CD4-positive, alpha-beta T cell (primary cell): Measurements from ENCODE around the gene MTFMT. TPM values are rescaled to one million over a fixed set of nuclear protein-coding genes. Genes with fewer than 3 reads are reported as not detected.
"Not testable (repeated sequence)": the region's sequence is repeated elsewhere in the genome, so short reads cannot be mapped to it uniquely, and the experiment has no call there.

ENCODE experiments used
- ATAC-seq: fragments of 200-7000 bp; cut with Tn5 transposase; one replicate; pipeline ENCODE4 v1.10.0; 2022; ENCODE audit warnings: mild to moderate bottlenecking; ENCODE audit not compliant: poor library complexity
- CTCF ChIA-PET: fragments of 350-600 bp; sonication (Branson Sonifier 250); formaldehyde crosslinking; loops from one replicate; lab custom pipeline; 2021; ENCODE audit warnings: antibody characterized with exemption, inconsistent platforms; lab: Charles Lee
- POLR2A ChIA-PET: fragments of 350-600 bp; sonication (Branson Sonifier 250); formaldehyde crosslinking; loops from one replicate; lab custom pipeline; 2021; ENCODE audit warnings: antibody characterized with exemption, inconsistent platforms; lab: Charles Lee
- DNase-seq, 14 experiments: peaks; one replicate each; pipeline ENCODE4 v3.0.0-alpha.2; 2013 to 2020; ENCODE audit warnings: mixed read lengths in 2 of 14
- H3K27ac ChIP-seq, 2 donors: one replicate each; pipeline versions ENCODE4 v1.5.1 to v1.7.0; 2013; ENCODE audit warnings: low read length in 2 of 2, low read depth in 1 of 2, mild to moderate bottlenecking in 1 of 2
- H3K27me3 ChIP-seq, 2 experiments: 1 replicate in 1 of 2; 2 replicates in 1 of 2; pipeline versions ENCODE4 v1.6.1 to v1.7.0; 2013; ENCODE audit warnings: low read length in 2 of 2, control low read depth in 1 of 2, mild to moderate bottlenecking in 1 of 2, moderate library complexity in 1 of 2; ENCODE audit not compliant: insufficient read depth in 2 of 2, control insufficient read depth in 1 of 2
- H3K36me3 ChIP-seq: one replicate; pipeline ENCODE4 v1.6.1; 2013; ENCODE audit warnings: low read length, control low read depth; ENCODE audit not compliant: insufficient read depth
- H3K4me1 ChIP-seq: one replicate; pipeline ENCODE4 v1.6.1; 2013; ENCODE audit warnings: low read length, control low read depth; ENCODE audit not compliant: insufficient read depth
- H3K4me3 ChIP-seq: one replicate; pipeline ENCODE4 v1.5.1; 2013; ENCODE audit warnings: mild to moderate bottlenecking, low read length, moderate library complexity
- H3K9me3 ChIP-seq, 2 experiments: 1 replicate in 1 of 2; 2 replicates in 1 of 2; pipeline versions ENCODE4 v1.6.1 to v1.7.0; 2013; ENCODE audit warnings: low read length in 2 of 2, mild to moderate bottlenecking in 2 of 2, control low read depth in 1 of 2, moderate library complexity in 1 of 2; ENCODE audit not compliant: control insufficient read depth in 1 of 2, insufficient read depth in 1 of 2
- H3K27ac Mint-ChIP-seq: one replicate; pipeline ENCODE4 v1.8.0; 2020; ENCODE audit warnings: mixed read lengths
- H3K27me3 Mint-ChIP-seq: one replicate; pipeline ENCODE4 v1.8.0; 2021; ENCODE audit warnings: mixed read lengths
- H3K36me3 Mint-ChIP-seq: one replicate; pipeline ENCODE4 v1.8.0; 2021; ENCODE audit warnings: low read depth, mixed read lengths
- H3K4me1 Mint-ChIP-seq: one replicate; pipeline ENCODE4 v1.8.0; 2021; ENCODE audit warnings: low read depth, mixed read lengths
- H3K4me3 Mint-ChIP-seq: one replicate; pipeline ENCODE4 v1.8.0; 2020; ENCODE audit warnings: mild to moderate bottlenecking, mixed read lengths
- H3K9me3 Mint-ChIP-seq: one replicate; pipeline ENCODE4 v1.8.0; 2020; ENCODE audit warnings: mixed read lengths
- intact Hi-C, 2 experiments: fragments of 100-400 bp; cut with DNase I in 1 of 2; cut with micrococcal nuclease in 1 of 2; formaldehyde crosslinking; loops; one replicate each; pipeline versions ENCODE4 v1.15.1 to v1.9.0; 2023 to 2025; cut with DNase I, micrococcal nuclease
- total RNA-seq, 174 experiments: library from RNA in 2 of 174; stranded (reverse) in 2 of 174; gene quantifications; one replicate each; pipeline ENCODE4 v1.2.3 and lab custom pipeline; 2021 to 2026
- TF ChIP-seq, protein P1 (sequence below): fragments of 200-600 bp; IDR thresholded peaks from one replicate; pipeline ENCODE4 v1.8.0; 2022; ENCODE audit warnings: antibody characterized with exemption, mild to moderate bottlenecking

Gene MTFMT
- total RNA-seq, 2 experiments from 2014 or later: 3.4 to 5.8 TPM

DNA sequence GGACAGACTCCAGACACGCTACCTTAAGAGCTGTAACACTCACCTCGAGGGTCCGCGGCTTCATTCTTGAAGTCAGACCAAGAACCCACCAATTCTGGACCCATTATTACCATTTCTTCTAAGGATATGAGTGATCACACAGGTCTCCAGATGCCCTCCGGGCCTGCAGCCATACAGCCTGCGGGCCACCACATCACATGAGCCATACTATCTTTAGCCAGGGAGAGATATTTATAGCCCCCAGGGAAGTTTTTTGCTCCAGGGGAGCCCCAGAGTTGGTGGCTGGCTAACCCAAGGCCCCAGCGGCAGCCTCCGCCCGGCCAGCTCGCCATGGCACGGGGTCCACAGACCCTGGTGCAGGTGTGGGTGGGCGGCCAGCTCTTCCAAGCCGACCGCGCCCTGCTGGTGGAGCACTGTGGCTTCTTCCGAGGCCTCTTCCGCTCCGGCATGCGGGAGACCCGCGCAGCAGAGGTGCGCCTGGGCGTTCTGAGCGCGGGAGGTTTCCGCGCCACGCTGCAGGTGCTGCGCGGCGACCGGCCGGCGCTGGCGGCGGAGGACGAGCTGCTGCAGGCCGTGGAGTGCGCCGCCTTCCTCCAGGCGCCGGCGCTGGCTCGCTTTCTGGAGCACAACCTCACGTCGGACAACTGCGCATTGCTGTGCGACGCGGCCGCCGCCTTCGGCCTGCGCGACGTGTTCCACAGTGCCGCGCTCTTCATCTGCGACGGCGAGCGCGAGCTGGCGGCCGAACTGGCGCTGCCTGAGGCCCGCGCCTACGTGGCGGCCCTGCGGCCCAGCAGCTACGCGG, 47.2 kb upstream of the MTFMT start, which contains the start of gene KBTBD13:
Gene KBTBD13, plus strand, starts transcription at position 261 of the 805 bp plus-strand sequence. Its CDS starts 70 bp downstream, at position 331.
- intact Hi-C loops: loop anchor here in 1 of 2 experiments (5.0 kb wide), 1 partner anchor 44 kb away; no protein-coding TSS in a partner anchor
- Histone ChIP-seq H3K4me3 (no peak within 1 kb of the TSS), H3K4me1 (peaks cover 7% of the 10 kb centered on the region), H3K27ac (no peak within 1 kb of the TSS), H3K9me3 (peaks cover 0 to 5% of the 10 kb centered on the region in 2 experiments), H3K36me3 (no peaks in the 10 kb centered on the region), H3K27me3 (peaks cover 5 to 7% of the 10 kb centered on the region in 2 experiments)
- H3K36me3 Mint-ChIP-seq: no peaks in the 10 kb centered on the region
- no peak for ATAC-seq
- DNase-seq: no peak
- ChIA-PET POLR2A (no interaction called here), CTCF (interaction anchor here (1.1 kb wide), 1 partner anchor 43 kb away, joined by 3 read pairs; no protein-coding TSS in a partner anchor)
- no peak within 1 kb of the TSS for H3K27ac Mint-ChIP-seq
- no peaks in the 10 kb centered on the region for H3K9me3 Mint-ChIP-seq
- H3K27me3 Mint-ChIP-seq: peaks cover 30% of the 10 kb centered on the region
- H3K4me3 Mint-ChIP-seq: no peak within 1 kb of the TSS
- TF ChIP-seq, protein P1, sequence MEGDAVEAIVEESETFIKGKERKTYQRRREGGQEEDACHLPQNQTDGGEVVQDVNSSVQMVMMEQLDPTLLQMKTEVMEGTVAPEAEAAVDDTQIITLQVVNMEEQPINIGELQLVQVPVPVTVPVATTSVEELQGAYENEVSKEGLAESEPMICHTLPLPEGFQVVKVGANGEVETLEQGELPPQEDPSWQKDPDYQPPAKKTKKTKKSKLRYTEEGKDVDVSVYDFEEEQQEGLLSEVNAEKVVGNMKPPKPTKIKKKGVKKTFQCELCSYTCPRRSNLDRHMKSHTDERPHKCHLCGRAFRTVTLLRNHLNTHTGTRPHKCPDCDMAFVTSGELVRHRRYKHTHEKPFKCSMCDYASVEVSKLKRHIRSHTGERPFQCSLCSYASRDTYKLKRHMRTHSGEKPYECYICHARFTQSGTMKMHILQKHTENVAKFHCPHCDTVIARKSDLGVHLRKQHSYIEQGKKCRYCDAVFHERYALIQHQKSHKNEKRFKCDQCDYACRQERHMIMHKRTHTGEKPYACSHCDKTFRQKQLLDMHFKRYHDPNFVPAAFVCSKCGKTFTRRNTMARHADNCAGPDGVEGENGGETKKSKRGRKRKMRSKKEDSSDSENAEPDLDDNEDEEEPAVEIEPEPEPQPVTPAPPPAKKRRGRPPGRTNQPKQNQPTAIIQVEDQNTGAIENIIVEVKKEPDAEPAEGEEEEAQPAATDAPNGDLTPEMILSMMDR: no peak
- no peaks in the 10 kb centered on the region for H3K4me1 Mint-ChIP-seq

DNA sequence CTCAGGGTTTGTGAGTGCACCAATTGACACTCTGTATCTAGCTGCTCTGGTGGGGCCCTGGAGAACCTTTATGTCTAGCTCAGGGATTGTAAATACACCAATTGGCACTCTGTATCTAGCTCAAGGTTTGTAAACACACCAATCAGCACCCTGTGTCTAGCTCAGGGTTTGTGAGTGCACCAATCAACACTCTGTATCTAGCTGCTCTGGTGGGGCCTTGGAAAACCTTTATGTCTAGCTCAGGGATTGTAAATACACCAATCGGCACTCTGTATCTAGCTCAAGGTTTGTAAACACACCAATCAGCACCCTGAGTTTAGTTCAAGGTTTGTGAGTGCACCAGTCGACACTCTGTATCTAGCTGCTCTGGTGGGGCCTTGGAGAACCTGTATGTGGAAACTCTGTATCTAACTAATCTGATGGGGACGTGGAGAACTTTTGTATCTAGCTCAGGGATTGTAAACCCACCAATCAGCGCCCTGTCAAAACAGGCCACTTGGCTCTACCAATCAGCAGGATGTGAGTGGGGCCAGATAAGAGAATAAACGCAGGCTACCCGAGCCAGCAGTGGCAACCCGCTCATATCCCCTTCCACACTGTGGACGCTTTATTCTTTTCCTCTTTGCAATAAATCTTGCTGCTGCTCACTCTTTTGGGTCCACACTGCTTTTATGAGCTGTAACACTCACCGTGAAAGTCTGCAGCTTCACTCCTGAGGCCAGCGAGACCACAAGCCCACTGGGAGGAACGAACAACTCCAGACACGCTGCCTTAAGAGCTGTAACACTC, 46.4 kb upstream of the MTFMT start:
- H3K36me3 Mint-ChIP-seq, H3K4me1 Mint-ChIP-seq, H3K4me3 Mint-ChIP-seq, POLR2A ChIA-PET, ATAC-seq, H3K27ac ChIP-seq, H3K36me3 ChIP-seq, DNase-seq, H3K9me3 Mint-ChIP-seq, H3K27me3 ChIP-seq, H3K4me3 ChIP-seq, H3K27ac Mint-ChIP-seq, H3K9me3 ChIP-seq, H3K4me1 ChIP-seq: not testable (repeated sequence)
- H3K27me3 Mint-ChIP-seq: peaks cover 29% of the 10 kb centered on the region
- intact Hi-C loops: loop anchor here in 1 of 2 experiments (5.0 kb wide), 1 partner anchor 44 kb away; no protein-coding TSS in a partner anchor
- CTCF ChIA-PET: interaction anchor here (1.1 to 1.4 kb wide), 2 partner anchors 11 to 42 kb away, joined by 3 read pairs; no protein-coding TSS in a partner anchor

DNA sequence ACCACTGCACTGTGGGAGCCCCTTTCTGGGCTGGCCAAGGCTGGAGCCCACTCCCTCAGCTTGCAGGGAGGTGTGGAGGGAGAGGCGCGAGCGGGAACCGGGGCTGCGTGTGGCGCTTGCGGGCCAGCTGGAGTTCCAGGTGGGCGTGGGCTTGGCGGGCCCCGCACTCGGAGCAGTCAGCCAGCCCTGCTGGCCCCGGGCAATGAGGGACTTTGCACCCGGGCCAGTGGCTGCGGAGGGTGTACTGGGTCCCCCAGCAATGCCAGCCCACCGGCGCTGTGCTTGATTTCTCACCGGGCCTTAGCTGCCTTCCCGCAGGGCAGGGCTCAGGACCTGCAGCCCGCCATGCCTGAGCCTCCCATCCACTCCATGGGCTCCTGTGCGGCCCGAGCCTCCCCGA, 45.5 kb upstream of the MTFMT start:
- H3K4me3 Mint-ChIP-seq, H3K9me3 ChIP-seq, H3K27me3 ChIP-seq, H3K27ac Mint-ChIP-seq, POLR2A ChIA-PET, DNase-seq, H3K27ac ChIP-seq, H3K9me3 Mint-ChIP-seq, H3K4me1 Mint-ChIP-seq, ATAC-seq, H3K4me3 ChIP-seq, H3K4me1 ChIP-seq, H3K36me3 Mint-ChIP-seq, H3K36me3 ChIP-seq: not testable (repeated sequence)
- CTCF ChIA-PET: interaction anchor here (1.4 kb wide), 1 partner anchor 12 kb away, joined by 3 read pairs; no protein-coding TSS in a partner anchor
- intact Hi-C loops: loop anchor here in 1 of 2 experiments (5.0 kb wide), 1 partner anchor 43 kb away; no protein-coding TSS in a partner anchor
- H3K27me3 Mint-ChIP-seq: peaks cover 35% of the 10 kb centered on the region
